ENCODE measurements around the gene PRICKLE2. TPM values are rescaled to one million over a fixed set of nuclear protein-coding genes. Genes with fewer than 3 reads are reported as not detected.
A peak's percentile ranks its signal among the peaks of the same experiment; 100 is the strongest.

Gene PRICKLE2
- total RNA-seq, 1 experiment from 2014 or later, result 3.2 TPM

DNA sequence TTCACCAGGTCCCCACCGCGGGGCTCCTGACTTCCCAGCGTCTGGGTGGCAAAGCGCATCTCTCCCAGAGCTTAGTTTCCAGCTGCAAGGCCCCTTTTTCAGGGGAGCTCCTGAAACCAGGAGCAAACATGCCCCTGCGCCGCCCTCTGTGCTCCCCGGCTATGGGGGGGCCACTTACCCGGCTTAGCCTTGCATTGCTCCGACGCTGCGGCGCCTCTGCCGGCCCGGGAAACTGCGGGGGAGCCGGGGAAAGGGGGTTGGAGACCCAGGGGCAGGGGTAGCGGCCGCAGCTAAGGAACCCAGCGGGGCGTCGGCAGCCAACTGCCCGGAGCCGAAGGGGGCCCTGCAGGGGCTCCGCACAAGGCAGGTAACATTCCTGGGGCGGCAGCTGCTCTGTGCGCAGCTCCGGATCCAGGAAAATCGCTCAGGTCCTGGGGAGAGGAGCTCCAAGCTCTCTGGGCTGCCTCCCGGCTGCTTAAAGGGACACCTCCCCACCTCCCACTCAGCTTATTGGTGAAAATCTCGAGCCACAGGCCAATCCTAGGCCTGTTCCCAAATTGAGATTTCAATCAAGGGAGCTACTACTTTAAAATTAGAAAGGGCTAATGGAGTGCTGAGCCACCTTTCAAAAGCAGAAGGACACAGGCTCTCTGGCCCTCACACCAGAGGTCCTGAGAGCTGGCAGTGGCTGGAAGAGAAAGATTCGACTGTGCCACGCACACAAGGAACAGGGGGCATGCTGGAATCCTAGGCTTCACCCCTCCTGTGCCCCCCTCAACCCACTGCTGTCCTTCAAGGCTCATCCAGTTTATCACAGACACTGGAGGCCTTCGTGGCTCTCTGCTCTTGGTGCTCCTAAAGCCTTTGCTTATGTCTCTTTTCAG is 42.7 kb upstream of the PRICKLE2 start:
- H3K9me3 ChIP-seq (ENCODE audit: control insufficient read depth, low read depth, low read length), result no peaks in the 10 kb centered on the region
- no peaks in the 10 kb centered on the region for H3K27me3 ChIP-seq (ENCODE audit: insufficient read depth, low read length)
- Mint-ChIP-seq H3K36me3 (ENCODE audit: insufficient read depth in 1 of 3, low read depth in 3 of 3) (peaks cover 4 to 19% (median 6%) of the 10 kb centered on the region in 3 experiments), H3K4me3 (peak overlapping the region; percentile 61 to 76), H3K4me1 (peaks cover 40 to 42% of the 10 kb centered on the region in 2 experiments), H3K27me3 (ENCODE audit: low read depth) (peaks cover 5% of the 10 kb centered on the region), H3K27ac (no peak overlapping the region; a peak in 1 of 7 replicates), H3K9me3 (peaks cover 11 to 14% of the 10 kb centered on the region in 2 experiments)
- no peaks in the 10 kb centered on the region for H3K79me2 ChIP-seq (ENCODE audit: insufficient read depth, low read length)
- no peak overlapping the region for H2BK5ac ChIP-seq (ENCODE audit: insufficient read length, low read length)
- no peak overlapping the region for H3T11ph ChIP-seq (ENCODE audit: low read length)
- peak overlapping the region; percentile 51; the same call in 1 of the 2 replicates for H3K14ac ChIP-seq (ENCODE audit: insufficient read depth, low read length)
- TF ChIP-seq, protein P1, sequence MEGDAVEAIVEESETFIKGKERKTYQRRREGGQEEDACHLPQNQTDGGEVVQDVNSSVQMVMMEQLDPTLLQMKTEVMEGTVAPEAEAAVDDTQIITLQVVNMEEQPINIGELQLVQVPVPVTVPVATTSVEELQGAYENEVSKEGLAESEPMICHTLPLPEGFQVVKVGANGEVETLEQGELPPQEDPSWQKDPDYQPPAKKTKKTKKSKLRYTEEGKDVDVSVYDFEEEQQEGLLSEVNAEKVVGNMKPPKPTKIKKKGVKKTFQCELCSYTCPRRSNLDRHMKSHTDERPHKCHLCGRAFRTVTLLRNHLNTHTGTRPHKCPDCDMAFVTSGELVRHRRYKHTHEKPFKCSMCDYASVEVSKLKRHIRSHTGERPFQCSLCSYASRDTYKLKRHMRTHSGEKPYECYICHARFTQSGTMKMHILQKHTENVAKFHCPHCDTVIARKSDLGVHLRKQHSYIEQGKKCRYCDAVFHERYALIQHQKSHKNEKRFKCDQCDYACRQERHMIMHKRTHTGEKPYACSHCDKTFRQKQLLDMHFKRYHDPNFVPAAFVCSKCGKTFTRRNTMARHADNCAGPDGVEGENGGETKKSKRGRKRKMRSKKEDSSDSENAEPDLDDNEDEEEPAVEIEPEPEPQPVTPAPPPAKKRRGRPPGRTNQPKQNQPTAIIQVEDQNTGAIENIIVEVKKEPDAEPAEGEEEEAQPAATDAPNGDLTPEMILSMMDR (conservative IDR thresholded peaks at IDR 0.05), result no peak
- no peak overlapping the region for H3K56ac ChIP-seq (ENCODE audit: insufficient read length, low read depth, low read length)
- no peak overlapping the region for H2BK12ac ChIP-seq (ENCODE audit: insufficient read length, low read depth, low read length)
- no peak overlapping the region for H3K4ac ChIP-seq (ENCODE audit: low read depth, low read length)
- no peak overlapping the region for H3K23ac ChIP-seq (ENCODE audit: insufficient read length, low read depth, low read length)
- peak; percentile 78 for DNase-seq
- 0 out of 2 replicates have a peak, but pooled peaks cover 2% of the 10 kb centered on the region for H3K4me1 ChIP-seq (ENCODE audit: insufficient read depth, low read length)
- H3K4me2 ChIP-seq (ENCODE audit: insufficient read depth, insufficient read length, low read length), result peak overlapping the region; percentile 78
- H4K91ac ChIP-seq (ENCODE audit: insufficient read length, low read depth, low read length), result no peak overlapping the region
- no peak overlapping the region for H3K27ac ChIP-seq (ENCODE audit: insufficient read length, low read depth, low read length)
- no CpG with 5 or more reads among the region's 33 CpGs for WGBS (ENCODE audit: extremely low coverage, insufficient read length, low lambda C conversion rate)
- H2AFZ ChIP-seq (ENCODE audit: low read length), result no peak overlapping the region
- H3K18ac ChIP-seq (ENCODE audit: insufficient read length, low read depth, low read length), result peak overlapping the region; percentile 47
- no peaks in the 10 kb centered on the region for H4K20me1 ChIP-seq (ENCODE audit: control insufficient read depth, insufficient read depth, insufficient read length)
- H4K5ac ChIP-seq (ENCODE audit: insufficient read length, low read depth, low read length), result no peak overlapping the region
- H4K8ac ChIP-seq (replicated peaks; ENCODE audit: insufficient read length, low read depth, low read length), result no peak overlapping the region
- no peak overlapping the region for H2BK15ac ChIP-seq (ENCODE audit: low read depth, low read length)
- H3K23me2 ChIP-seq (ENCODE audit: insufficient read length, low read depth, low read length, poor library complexity, severe bottlenecking), result peaks cover 4% of the 10 kb centered on the region
- no peaks in the 10 kb centered on the region for H3K79me1 ChIP-seq (ENCODE audit: insufficient read depth, low read depth, low read length, poor library complexity, severe bottlenecking)
- no peak overlapping the region for H2AK5ac ChIP-seq (ENCODE audit: insufficient read length, low read length)
- H2BK120ac ChIP-seq (ENCODE audit: low read depth, low read length, poor library complexity, severe bottlenecking), result no peak overlapping the region
- no peak overlapping the region for H3K9ac ChIP-seq (ENCODE audit: extremely low read depth, insufficient read length, low read length)
- no peak overlapping the region for H2BK20ac ChIP-seq (ENCODE audit: low read depth, low read length, poor library complexity, severe bottlenecking)
